HepG2 (cell line): Measurements from ENCODE around the gene PDPK1. TPM values are rescaled to one million over a fixed set of nuclear protein-coding genes. Genes with fewer than 3 reads are reported as not detected.

Source experiments
- HMGXB4 ChIP-seq, 2 experiments: sonication (generic) in 1 of 2; formaldehyde crosslinking in 1 of 2; IDR thresholded peaks; 2 replicates each; pipeline versions ENCODE4 v1.4.0 to v1.6.1; 2018 to 2020; ENCODE audit warnings: missing genetic modification reagents in 2 of 2, borderline replicate concordance in 1 of 2, low read depth in 1 of 2, mild to moderate bottlenecking in 1 of 2, missing biosample characterization in 1 of 2
- HOXA7 ChIP-seq: sonication (generic); formaldehyde crosslinking; IDR thresholded peaks from 2 replicates; pipeline ENCODE4 v1.8.1; 2022; ENCODE audit warnings: mild to moderate bottlenecking, missing genetic modification reagents, moderate library complexity
- POGZ ChIP-seq: sonication (generic); formaldehyde crosslinking; IDR thresholded peaks from 2 replicates; pipeline ENCODE4 v1.4.0; 2020; ENCODE audit warnings: mild to moderate bottlenecking, missing genetic modification reagents
- SNAPC5 ChIP-seq: sonication (generic); formaldehyde crosslinking; IDR thresholded peaks from 2 replicates; pipeline ENCODE4 v1.8.1; 2023; ENCODE audit warnings: mild to moderate bottlenecking, missing genetic modification reagents, borderline replicate concordance
- SYNCRIP ChIP-seq: fragments of 200-400 bp; formaldehyde crosslinking; IDR thresholded peaks from 2 replicates; pipeline ENCODE4 v1.6.1; 2018; ENCODE audit warnings: mild to moderate bottlenecking, low read depth, low read length; ENCODE audit not compliant: insufficient read depth
- TBL1XR1 ChIP-seq: fragments of 150-350 bp; IDR thresholded peaks from 2 replicates; pipeline ENCODE4 v1.6.1; 2014; ENCODE audit warnings: borderline replicate concordance, low read length; ENCODE audit not compliant: partially characterized antibody
- TEAD3 ChIP-seq: optimal IDR thresholded peaks from 2 replicates; pipeline ENCODE3; 2016; ENCODE audit warnings: borderline replicate concordance
- ZFP37 ChIP-seq: sonication (generic); formaldehyde crosslinking; IDR thresholded peaks from 2 replicates; pipeline ENCODE4 v1.4.0; 2020; ENCODE audit warnings: missing genetic modification reagents, borderline replicate concordance
- ZNF205 ChIP-seq: IDR thresholded peaks from 2 replicates; pipeline ENCODE4 v1.6.1; 2018; ENCODE audit warnings: missing biosample characterization, missing genetic modification reagents
- ZNF276 ChIP-seq: sonication (generic); formaldehyde crosslinking; IDR thresholded peaks from 2 replicates; pipeline ENCODE4 v1.4.0; 2020; ENCODE audit warnings: mild to moderate bottlenecking, low read depth, missing genetic modification reagents
- ZNF563 ChIP-seq: sonication (generic); formaldehyde crosslinking; IDR thresholded peaks from 2 replicates; pipeline ENCODE4 v1.8.0; 2022; ENCODE audit warnings: mild to moderate bottlenecking, moderate library complexity, missing genetic modification reagents
- ZNF619 ChIP-seq: sonication (generic); formaldehyde crosslinking; IDR thresholded peaks from 2 replicates; pipeline ENCODE4 v1.4.0; 2020; ENCODE audit warnings: mild to moderate bottlenecking, missing genetic modification reagents
- ZNF687 ChIP-seq: sonication (generic); formaldehyde crosslinking; IDR thresholded peaks from 2 replicates; pipeline ENCODE4 v1.5.1; 2020; ENCODE audit warnings: mild to moderate bottlenecking, missing genetic modification reagents, moderate library complexity
- ZNF740 ChIP-seq: sonication (generic); formaldehyde crosslinking; IDR thresholded peaks from 2 replicates; pipeline ENCODE4 v1.4.0; 2020; ENCODE audit warnings: missing genetic modification reagents
- polyA plus RNA-seq, 8 experiments: library from polyadenylated mRNA; depleted of rRNA in 3 of 8; stranded (reverse) in 7 of 8; unstranded in 1 of 8; fragments of >200 nt; fragmentation: Illumina TruSeq in 4 of 8; extraction: Trizol in 4 of 8; gene quantifications; 2 replicates each; pipeline versions ENCODE4 v1.2.1 to v1.2.3, GENCODE V29; 2011 to 2016; ENCODE audit warnings: low read depth in 4 of 8, missing spikeins in 1 of 8, mixed read lengths in 1 of 8; ENCODE audit not compliant: insufficient read depth in 1 of 8
- total RNA-seq, 5 experiments: library from RNA; depleted of rRNA; stranded (reverse); fragments of >200 nt; fragmentation: Illumina TruSeq; extraction: Trizol; gene quantifications; 2 replicates each; pipeline ENCODE4 v1.2.3, GENCODE V29; 2016; ENCODE audit warnings: low read depth in 1 of 5
- TF ChIP-seq, protein P1 (sequence below): IDR thresholded peaks from 2 replicates; pipeline ENCODE4 v1.6.1; 2016; ENCODE audit warnings: mild to moderate bottlenecking, missing biosample characterization, missing genetic modification reagents

Gene PDPK1
- total and polyA plus RNA-seq, 2 of the 13 experiments (the other 11 are each of a cell fraction or from before 2014, with no cell fraction given): 59.6 to 129 TPM

GRCh38 chr16:2515180-2515851, 22.5 kb upstream of the PDPK1 start (continued):
- no peak for TF ChIP-seq TEAD3
- no peak for TF ChIP-seq ZNF740 (CRISPR knock-in tag)
- TF ChIP-seq TBL1XR1: no peak
- TF ChIP-seq ZNF205 (CRISPR knock-in tag): peak; percentile 93
- TF ChIP-seq ZFP37 (CRISPR knock-in tag): no peak
- 0 out of 2 replicates have a peak, but pooled peaks have one; percentile 21 for TF ChIP-seq ZNF563 (CRISPR knock-in tag)
- no peak for TF ChIP-seq HOXA7 (CRISPR knock-in tag)
- TF ChIP-seq ZNF276 (CRISPR knock-in tag): no peak
- peak in 1 of 2 experiments; percentile 7; a peak in 1 of 4 replicates for TF ChIP-seq HMGXB4 (CRISPR knock-in tag; IDR thresholded peaks at IDR 0.05; ENCODE audit: borderline replicate concordance in 1 of 2, low read depth in 1 of 2)
- no peak for TF ChIP-seq ZNF619
- peak; percentile 58; the same call in 1 of the 2 replicates for TF ChIP-seq ZNF687 (CRISPR knock-in tag)
- TF ChIP-seq SYNCRIP: no peak
- no peak for TF ChIP-seq POGZ
- TF ChIP-seq, protein P1, sequence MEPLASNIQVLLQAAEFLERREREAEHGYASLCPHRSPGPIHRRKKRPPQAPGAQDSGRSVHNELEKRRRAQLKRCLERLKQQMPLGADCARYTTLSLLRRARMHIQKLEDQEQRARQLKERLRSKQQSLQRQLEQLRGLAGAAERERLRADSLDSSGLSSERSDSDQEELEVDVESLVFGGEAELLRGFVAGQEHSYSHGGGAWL: no peak
- TF ChIP-seq SNAPC5 (CRISPR knock-in tag): no peak
